ENCODE results near the gene CDH10. TPM values are rescaled to one million over a fixed set of nuclear protein-coding genes. Genes with fewer than 3 reads are reported as not detected.

CDH10 gene
- total RNA-seq, 1 experiment from 2014 or later = 0.31 TPM

GRCh38 chr5:24480952-24481351, 163.8 kb downstream of the CDH10 start:
- no peak overlapping the region for H3K27ac ChIP-seq (ENCODE audit: insufficient read length, low read depth, low read length)
- no peaks in the 10 kb centered on the region for H3K79me1 ChIP-seq (ENCODE audit: insufficient read depth, low read depth, low read length, poor library complexity, severe bottlenecking)
- no peak overlapping the region for H2BK15ac ChIP-seq (ENCODE audit: low read depth, low read length)
- Mint-ChIP-seq H3K36me3 (ENCODE audit: insufficient read depth in 1 of 3, low read depth in 3 of 3) (peaks cover 0 to 19% (median 3%) of the 10 kb centered on the region in 3 experiments; a peak in 3 of 7 replicates), H3K4me1 (peaks cover 9 to 12% of the 10 kb centered on the region in 2 experiments), H3K4me3 (no peak overlapping the region), H3K27me3 (ENCODE audit: low read depth) (no peaks in the 10 kb centered on the region), H3K27ac (no peak overlapping the region), H3K9me3 (peaks cover 4 to 8% of the 10 kb centered on the region in 2 experiments; a peak in 4 of 5 replicates)
- H3K56ac ChIP-seq (ENCODE audit: insufficient read length, low read depth, low read length) = no peak overlapping the region
- H3K18ac ChIP-seq (ENCODE audit: insufficient read length, low read depth, low read length) = no peak overlapping the region
- H3K4me2 ChIP-seq (ENCODE audit: insufficient read depth, insufficient read length, low read length) = no peak overlapping the region
- no peak overlapping the region for H2BK5ac ChIP-seq (ENCODE audit: insufficient read length, low read length)
- H4K91ac ChIP-seq (ENCODE audit: insufficient read length, low read depth, low read length) = no peak overlapping the region
- H3K9ac ChIP-seq (ENCODE audit: extremely low read depth, insufficient read length, low read length) = no peak overlapping the region
- no peaks in the 10 kb centered on the region for H3K23me2 ChIP-seq (ENCODE audit: insufficient read length, low read depth, low read length, poor library complexity, severe bottlenecking)
- no peaks in the 10 kb centered on the region for H3K9me3 ChIP-seq (ENCODE audit: control insufficient read depth, low read depth, low read length)
- no peak overlapping the region for H2BK120ac ChIP-seq (ENCODE audit: low read depth, low read length, poor library complexity, severe bottlenecking)
- no peak overlapping the region for H3K14ac ChIP-seq (ENCODE audit: insufficient read depth, low read length)
- no peaks in the 10 kb centered on the region for H3K4me1 ChIP-seq (ENCODE audit: insufficient read depth, low read length)
- no peak overlapping the region for H3K4ac ChIP-seq (ENCODE audit: low read depth, low read length)
- no peaks in the 10 kb centered on the region for H3K27me3 ChIP-seq (ENCODE audit: insufficient read depth, low read length)
- no peak overlapping the region for H2AFZ ChIP-seq (ENCODE audit: low read length)
- H4K8ac ChIP-seq (replicated peaks; ENCODE audit: insufficient read length, low read depth, low read length) = no peak overlapping the region
- no peaks in the 10 kb centered on the region for H3K79me2 ChIP-seq (ENCODE audit: insufficient read depth, low read length)
- H4K20me1 ChIP-seq (ENCODE audit: control insufficient read depth, insufficient read depth, insufficient read length) = no peaks in the 10 kb centered on the region
- H3K23ac ChIP-seq (ENCODE audit: insufficient read length, low read depth, low read length) = no peak overlapping the region
- no peak overlapping the region for H2BK20ac ChIP-seq (ENCODE audit: low read depth, low read length, poor library complexity, severe bottlenecking)
- no peak for DNase-seq
- no peak overlapping the region for H2AK5ac ChIP-seq (ENCODE audit: insufficient read length, low read length)
- no peak overlapping the region for H3T11ph ChIP-seq (ENCODE audit: low read length)
- no peak overlapping the region for H2BK12ac ChIP-seq (ENCODE audit: insufficient read length, low read depth, low read length)
- no peak for TF ChIP-seq CTCF (conservative IDR thresholded peaks at IDR 0.05)
- H4K5ac ChIP-seq (ENCODE audit: insufficient read length, low read depth, low read length) = no peak overlapping the region

All from H9 (cell line).